Anterior cingulate cortex (tissue), 58 donors: ENCODE results near the gene CDRT4.
A peak's percentile ranks its signal among the peaks of the same experiment; 100 is the strongest.

Experiments used
- DNase-seq, 58 donors: peaks; one replicate each; lab custom pipeline; 2025; lab: John Stamatoyannopoulos, UW

Gene CDRT4

DNA sequence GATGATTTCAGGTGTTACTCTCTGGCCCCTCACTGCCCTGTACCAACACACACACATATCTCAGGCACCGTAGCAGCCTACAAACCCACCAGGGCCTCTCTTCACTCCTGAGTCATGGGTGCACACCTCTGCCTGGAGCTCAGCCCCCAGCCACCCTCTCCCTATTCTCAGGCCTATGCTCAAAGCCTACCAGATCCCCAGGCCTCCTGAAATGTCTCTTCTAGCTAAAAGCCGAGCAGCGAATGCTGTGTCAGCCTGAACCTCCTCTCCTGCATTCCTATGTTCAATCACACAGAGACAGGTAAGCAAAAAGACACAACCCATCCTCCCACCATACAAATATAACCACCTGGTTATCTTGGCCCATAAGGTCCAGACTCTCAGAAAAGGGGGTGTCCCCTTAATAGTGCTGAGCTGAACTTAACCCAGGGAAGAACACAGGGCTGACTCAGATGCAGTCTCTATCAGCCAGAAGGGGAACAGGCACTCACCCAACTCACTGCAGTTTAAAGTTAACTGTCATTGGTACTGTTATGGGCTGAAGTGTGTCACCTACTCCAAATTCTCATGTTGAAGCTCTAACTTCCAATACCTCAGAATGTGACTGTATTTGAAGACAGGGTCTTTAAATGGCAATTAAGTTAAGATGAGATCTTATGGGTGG, 64.0 kb downstream of the CDRT4 start:
- DNase-seq = no peak

- DNase-seq = no peak
Observed at GRCh38 chr17:15399443-15399842, 68.0 kb downstream of the CDRT4 start.

DNA sequence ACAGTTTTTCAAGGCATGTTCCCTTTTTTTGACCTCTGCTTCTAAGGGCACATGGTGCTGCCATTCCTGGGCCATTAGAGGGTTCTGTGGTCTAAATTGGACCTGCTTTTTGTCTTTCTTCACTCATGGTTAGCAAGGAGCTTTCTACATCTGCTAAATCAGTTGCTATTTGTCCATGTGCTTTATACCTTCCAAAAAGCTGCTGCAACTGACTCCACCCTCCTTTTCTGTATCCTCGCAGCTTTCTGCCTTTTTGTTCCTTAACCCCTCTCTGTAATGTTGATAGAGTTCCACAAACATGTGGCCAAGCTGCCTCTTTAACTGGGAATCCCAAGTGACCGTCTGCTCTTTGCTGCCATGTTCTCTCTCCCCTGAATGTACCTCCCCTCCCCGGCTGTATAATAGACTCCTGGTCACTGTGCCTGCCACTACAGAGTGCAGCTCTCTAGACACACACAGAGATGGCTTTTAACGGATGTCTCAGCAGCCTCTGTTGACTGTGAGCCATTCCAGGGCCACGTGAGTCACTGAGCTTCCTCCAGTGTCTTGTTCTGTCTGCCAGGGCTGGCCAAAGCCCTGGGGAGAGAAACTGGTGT, 68.6 kb downstream of the CDRT4 start:
- peak in 20 of 58 donors; percentile 4 to 60 (median 26) for DNase-seq

DNA sequence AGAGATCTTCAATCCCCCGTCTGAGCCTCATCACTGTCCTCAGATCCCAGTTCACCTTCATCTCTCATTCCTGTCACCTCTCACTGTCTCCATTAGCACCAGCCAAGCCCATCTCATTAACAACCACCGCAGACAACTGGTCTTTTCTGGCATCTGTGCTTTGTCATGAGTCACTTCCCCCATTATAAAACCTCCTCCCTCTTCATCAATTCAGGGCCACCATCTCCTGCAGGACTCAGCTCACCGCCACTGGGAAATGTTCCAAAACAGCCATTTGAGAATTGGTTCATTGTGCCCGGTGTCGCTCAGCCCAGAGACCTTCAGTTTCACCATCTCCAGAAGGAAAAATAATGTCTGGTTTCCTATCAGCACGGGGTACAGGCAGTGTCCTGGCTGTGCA, 69.1 kb downstream of the CDRT4 start:
- peak in 9 of 58 donors; percentile 5 to 75 (median 15) for DNase-seq

- no peak for DNase-seq
Observed at GRCh38 chr17:15397620-15398019, 69.8 kb downstream of the CDRT4 start.

DNA sequence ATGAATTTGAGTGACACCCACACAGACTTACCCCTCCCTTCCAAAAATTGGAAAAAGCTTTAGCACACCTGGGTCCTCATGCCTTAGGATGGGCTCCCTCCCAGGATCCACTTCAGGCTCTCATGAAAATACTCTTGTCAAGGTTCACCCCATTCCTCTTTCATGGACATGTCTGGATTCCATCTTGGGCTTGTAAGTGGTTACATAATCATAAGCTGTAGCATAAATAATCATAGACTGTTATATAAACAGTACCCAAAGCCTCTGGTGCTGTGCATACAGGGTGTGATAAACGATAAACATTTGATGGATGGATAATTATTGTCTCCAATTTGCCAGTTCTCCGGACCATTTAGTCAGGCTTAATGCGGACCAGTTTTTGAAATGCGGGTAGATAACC, 72.3 kb downstream of the CDRT4 start:
- no peak for DNase-seq

GRCh38 chr17:15393414-15393813, 74.0 kb downstream of the CDRT4 start:
- DNase-seq = no peak

DNA sequence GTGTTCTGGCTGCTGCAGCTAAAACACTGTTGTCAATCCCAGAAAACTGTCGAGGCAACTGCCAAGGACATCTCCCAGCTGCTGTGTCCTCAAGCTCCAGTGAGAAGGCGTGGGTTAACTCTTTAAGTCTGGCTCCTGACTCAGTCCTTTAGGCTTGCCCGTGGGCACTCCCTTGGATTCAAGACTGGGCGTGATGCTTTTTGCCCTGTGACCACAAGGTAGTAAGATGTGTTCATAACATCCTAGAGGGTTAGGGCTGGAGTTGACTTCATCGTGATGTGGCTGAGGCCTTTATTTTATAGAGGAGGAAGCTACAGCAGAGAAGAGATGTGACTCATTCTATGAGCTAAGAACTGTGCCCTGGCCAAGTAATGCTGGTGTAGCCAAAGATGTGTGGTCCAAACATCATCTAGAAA, 75.1 kb downstream of the CDRT4 start:
- no peak for DNase-seq

GRCh38 chr17:15388356-15389041, 78.9 kb downstream of the CDRT4 start:
- no peak for DNase-seq

DNA sequence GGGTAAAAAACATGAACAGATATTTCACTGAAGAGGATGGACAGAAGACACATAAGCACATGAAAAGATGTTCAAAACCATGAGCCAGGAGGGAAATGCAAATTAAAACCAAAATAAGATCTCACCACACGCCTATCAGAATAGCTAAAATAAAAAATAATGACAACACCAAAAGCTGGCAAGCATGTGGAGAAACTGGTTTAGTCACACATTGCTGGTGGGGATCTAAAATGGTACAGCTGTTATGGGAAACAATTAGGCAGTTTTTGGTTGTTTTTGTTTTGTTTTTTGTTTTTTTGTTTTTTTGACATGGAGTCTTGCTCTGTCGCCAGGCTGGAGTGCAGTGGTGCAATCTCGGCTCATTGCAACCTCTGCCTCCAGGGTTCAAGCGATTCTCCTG, 81.3 kb downstream of the CDRT4 start:
- no peak for DNase-seq
